Lower leg skin (tissue), 4 donors: ENCODE data around the gene OSBPL3. TPM values are rescaled to one million over a fixed set of nuclear protein-coding genes. Genes with fewer than 3 reads are reported as not detected.

Experiments
- DNase-seq, 2 donors: peaks; one replicate each; pipeline ENCODE4 v3.0.0-alpha.2; 2019; ENCODE audit warnings: low spot score in 2 of 2
- H3K4me3 ChIP-seq: fragments of 200-600 bp; sonication (generic); 2 replicates; pipeline ENCODE4 v1.5.1; 2017; ENCODE audit warnings: mild to moderate bottlenecking, low read depth; ENCODE audit not compliant: poor library complexity, severe bottlenecking
- CTCF ChIP-seq, 3 donors: fragments of 450-650 bp; IDR thresholded peaks; one replicate each; pipeline ENCODE4 v1.5.1; 2016; ENCODE audit warnings: antibody characterized with exemption in 3 of 3, mild to moderate bottlenecking in 3 of 3, moderate library complexity in 2 of 3
- POLR2A ChIP-seq, 2 donors: fragments of 450-650 bp; IDR thresholded peaks; one replicate each; pipeline ENCODE4 v1.6.1; 2016 to 2017; ENCODE audit warnings: antibody characterized with exemption in 2 of 2, mild to moderate bottlenecking in 1 of 2, moderate library complexity in 1 of 2
- WGBS, 2 donors: methylation state at CpG; one replicate each; pipeline ENCODE4 v1.1.5; 2018; 5-methylcytosine and 5-hydroxymethylcytosine counted together
- intact Hi-C: fragments of 100-400 bp; cut with DNase I; formaldehyde crosslinking; loops from one replicate; pipeline ENCODE4 v1.15.0; 2023; ENCODE audit warnings: low total_unique reads
- total RNA-seq, 4 donors: library from RNA; depleted of rRNA; stranded (reverse); fragments of >200 nt; gene quantifications; one replicate each; pipeline ENCODE4 v1.1.0, GENCODE V29; 2016

The OSBPL3 gene
- total RNA-seq, 4 donors from 2014 or later: 21.9 to 40.3 (median 23.7) TPM

GRCh38 chr7:25006276-25006675 lies 26.3 kb upstream of the OSBPL3 start:
- TF ChIP-seq POLR2A (IDR thresholded peaks at IDR 0.05) (no peak), CTCF (IDR thresholded peaks at IDR 0.05) (no peak)
- WGBS, 2 donors: 93 to 97% methylated on average over 1 of the region's 1 CpG
- no peak overlapping the region for H3K4me3 ChIP-seq

GRCh38 chr7:25005658-25006057 lies 25.7 kb upstream of the OSBPL3 start:
- no peak overlapping the region for H3K4me3 ChIP-seq
- 81 to 84% methylated on average over 3 of the region's 3 CpGs for WGBS, 2 donors
- intact Hi-C loops: no loop called here
- DNase-seq: no peak
- no peak for TF ChIP-seq CTCF (IDR thresholded peaks at IDR 0.05)
- TF ChIP-seq POLR2A (IDR thresholded peaks at IDR 0.05): no peak

More at GRCh38 chr7:25006276-25006675, 26.3 kb upstream of the OSBPL3 start:
- DNase-seq: no peak
- intact Hi-C loops: no loop called here

GRCh38 chr7:25002786-25003185 lies 22.8 kb upstream of the OSBPL3 start:
- TF ChIP-seq POLR2A (IDR thresholded peaks at IDR 0.05) (no peak), CTCF (IDR thresholded peaks at IDR 0.05) (no peak)
- WGBS, 2 donors: 65 to 73% methylated on average over 1 of the region's 1 CpG
- no peak for DNase-seq
- no peak overlapping the region for H3K4me3 ChIP-seq
- intact Hi-C loops: no loop called here

GRCh38 chr7:24995466-24995865 lies 15.5 kb upstream of the OSBPL3 start:
- H3K4me3 ChIP-seq: no peak overlapping the region
- WGBS, 2 donors: 75 to 80% methylated on average over 3 of the region's 3 CpGs
- intact Hi-C loops: loop anchor here (10.0 kb wide), 1 partner anchor 59 kb away; no protein-coding TSS in a partner anchor
- no peak for TF ChIP-seq CTCF (IDR thresholded peaks at IDR 0.05)
- DNase-seq: no peak

- TF ChIP-seq CTCF (IDR thresholded peaks at IDR 0.05): no peak
- no peak for TF ChIP-seq POLR2A (IDR thresholded peaks at IDR 0.05)
- 95 to 98% methylated on average over 4 of the region's 4 CpGs for WGBS, 2 donors
- intact Hi-C loops: loop anchor here (10.0 kb wide), 1 partner anchor 62 kb away; no protein-coding TSS in a partner anchor
- DNase-seq: no peak
- no peak overlapping the region for H3K4me3 ChIP-seq
These were observed 12.3 kb upstream of the OSBPL3 start for GRCh38 chr7:24992314-24992713.

GRCh38 chr7:24991353-24991752 lies 11.4 kb upstream of the OSBPL3 start:
- no peak for TF ChIP-seq CTCF (IDR thresholded peaks at IDR 0.05)
- TF ChIP-seq POLR2A (IDR thresholded peaks at IDR 0.05): no peak

More at GRCh38 chr7:24991353-24991752, 11.4 kb upstream of the OSBPL3 start:
- no peak overlapping the region for H3K4me3 ChIP-seq
- DNase-seq: no peak
- WGBS, 2 donors: 82 to 87% methylated on average over 3 of the region's 3 CpGs
- intact Hi-C loops: loop anchor here (10.0 kb wide), 1 partner anchor 63 kb away; no protein-coding TSS in a partner anchor
